Stimulated activated CD4-positive, alpha-beta T cell treated with anti-CD3 and anti-CD28 coated beads, Interleukin-2, amount 100 ng/mL, for 48 hours (primary cell): ENCODE data around the gene ARHGDIG.
"Not testable (repeated sequence)": the region's sequence is repeated elsewhere in the genome, so short reads cannot be mapped to it uniquely, and the experiment has no call there.

ENCODE experiments used
- DNase-seq, 2 donors: peaks; one replicate each; pipeline ENCODE4 v3.0.0-alpha.2; 2020

ARHGDIG gene

GRCh38 chr16:264440-264951 lies 15.9 kb upstream of the ARHGDIG start:
- no peak for DNase-seq

- no peak for DNase-seq
Measured at GRCh38 chr16:265002-265529, 15.3 kb upstream of the ARHGDIG start.

GRCh38 chr16:265711-266110 lies 14.7 kb upstream of the ARHGDIG start:
- DNase-seq: no peak

DNA sequence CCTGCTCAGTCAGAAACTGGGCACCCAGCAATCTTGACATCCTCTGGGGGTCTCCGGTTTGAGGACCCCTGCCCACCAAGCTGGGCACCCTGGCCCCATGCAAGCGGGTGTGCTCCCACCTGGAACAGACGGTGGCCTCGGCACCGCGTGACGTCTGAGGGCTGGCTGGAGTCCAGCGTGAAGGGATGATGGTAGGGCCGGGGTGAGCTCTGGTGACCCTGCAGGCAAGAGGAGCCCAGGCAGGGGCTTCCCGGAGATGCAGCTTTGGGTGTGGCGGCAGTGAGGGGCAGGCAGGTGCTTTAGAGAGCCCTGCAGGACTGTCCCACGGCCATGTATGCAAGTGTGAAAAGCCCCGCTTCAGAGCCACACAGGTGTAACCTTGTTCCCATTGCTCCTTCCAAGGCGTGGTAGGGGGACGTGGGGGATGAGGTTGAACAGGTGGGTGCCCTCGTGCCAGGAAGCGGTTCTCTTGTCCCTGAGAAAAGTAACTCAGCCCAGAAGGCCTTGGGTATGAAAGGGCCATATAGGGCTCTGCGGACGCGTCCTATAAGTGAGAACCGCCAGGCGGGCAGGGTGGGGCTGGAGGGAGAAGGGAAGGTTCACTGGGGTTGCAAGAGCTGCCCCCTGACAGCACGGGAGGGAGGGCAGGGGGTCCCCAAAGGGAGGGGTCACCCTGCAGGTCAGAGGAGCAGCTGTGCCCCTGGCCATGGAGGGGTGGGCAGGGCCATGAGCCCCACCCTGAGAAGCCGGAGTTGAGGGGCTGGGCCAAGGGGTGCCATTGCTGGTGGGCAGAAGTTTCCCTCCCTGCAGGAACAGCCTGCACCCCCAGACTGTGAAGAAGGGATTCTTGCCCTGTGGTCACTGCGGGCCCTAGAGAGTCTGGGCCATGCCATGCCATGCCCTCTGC lies 13.9 kb upstream of the ARHGDIG start:
- no peak for DNase-seq

GRCh38 chr16:267562-267961 lies 12.8 kb upstream of the ARHGDIG start:
- not testable (repeated sequence) for DNase-seq

GRCh38 chr16:268141-269053 lies 12.0 kb upstream of the ARHGDIG start:
- no peak for DNase-seq

DNA sequence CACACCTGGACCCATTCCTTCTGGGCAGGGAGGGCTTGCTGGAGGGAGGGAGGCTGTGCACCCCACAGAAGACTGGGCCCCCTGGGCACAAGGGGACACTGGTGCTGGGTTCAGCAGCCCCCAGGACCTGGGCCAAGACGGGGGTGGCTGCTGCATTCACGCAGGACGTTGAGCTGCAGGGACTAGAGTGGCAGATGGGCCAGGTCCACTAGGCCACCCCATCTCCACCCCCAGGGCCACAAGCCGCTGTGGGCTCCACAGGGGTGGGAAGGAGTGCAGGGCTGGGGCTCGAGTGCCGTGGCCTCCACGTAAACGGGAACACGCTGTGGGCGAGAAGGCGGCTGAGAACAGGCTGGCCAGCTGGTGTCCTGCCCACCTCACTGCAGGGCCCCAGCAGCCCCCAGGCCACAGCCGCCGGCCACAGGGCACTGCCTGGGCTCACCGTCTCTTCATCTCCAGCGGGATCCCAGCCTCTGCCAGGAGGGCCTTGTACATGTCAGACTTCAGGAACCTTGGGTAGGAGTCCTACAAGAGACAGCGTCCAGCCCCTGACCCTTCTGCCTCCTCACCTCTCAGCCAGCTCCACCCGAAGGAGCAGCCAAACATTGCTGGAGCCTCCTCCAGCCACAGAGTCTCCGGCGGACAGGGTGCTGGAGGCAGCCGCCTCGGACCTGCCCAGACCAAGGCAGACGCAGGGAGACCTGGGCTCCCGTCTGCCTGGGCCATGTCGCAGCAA lies 11.2 kb upstream of the ARHGDIG start:
- DNase-seq: no peak

DNA sequence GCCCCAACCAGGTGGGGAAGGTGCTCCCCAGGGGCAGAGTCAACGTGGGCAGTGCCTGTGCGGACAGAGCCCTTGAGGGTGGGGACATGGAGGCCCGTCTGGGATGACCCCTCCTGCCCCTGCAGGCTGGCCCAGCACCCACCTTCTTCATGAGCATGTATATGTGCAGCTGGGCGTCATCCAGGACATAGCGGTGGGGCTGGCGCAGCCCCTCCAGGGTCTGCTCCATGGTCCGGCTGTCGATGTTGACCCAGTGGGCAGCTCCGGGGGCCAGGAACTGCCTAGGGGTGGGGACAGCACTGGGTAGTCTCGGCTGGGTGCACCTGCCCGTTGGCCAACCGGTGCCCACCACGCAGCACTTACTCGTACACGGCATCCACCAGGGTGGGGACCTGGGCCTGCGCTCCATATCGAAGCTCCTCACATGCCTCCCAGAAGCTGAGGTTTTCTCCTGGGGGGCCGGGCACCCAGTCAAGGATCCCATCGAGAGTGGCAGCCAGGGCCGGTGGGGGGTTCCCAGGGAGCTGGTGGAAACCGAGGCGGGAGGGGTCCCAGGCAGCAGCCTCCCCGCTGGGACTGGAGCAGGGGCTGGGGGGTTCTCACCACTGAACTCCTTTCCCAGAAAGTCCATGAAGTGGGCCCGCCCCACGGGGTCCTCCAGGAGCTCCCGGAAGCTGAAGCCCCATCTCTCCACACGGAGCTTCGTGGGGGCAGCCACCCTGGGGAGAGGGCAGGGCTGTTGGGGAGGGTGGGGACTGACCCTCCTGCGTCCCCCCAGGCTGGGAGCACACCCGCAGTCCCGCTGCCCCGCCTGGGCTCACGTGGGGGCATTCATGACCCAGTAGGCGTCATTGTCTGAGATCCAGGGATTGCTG lies 9.8 kb upstream of the ARHGDIG start:
- no peak for DNase-seq

- DNase-seq: no peak
Measured at GRCh38 chr16:272633-273546, 7.5 kb upstream of the ARHGDIG start.

- DNase-seq: no peak
Measured at GRCh38 chr16:273547-274421, 6.6 kb upstream of the ARHGDIG start.

DNA sequence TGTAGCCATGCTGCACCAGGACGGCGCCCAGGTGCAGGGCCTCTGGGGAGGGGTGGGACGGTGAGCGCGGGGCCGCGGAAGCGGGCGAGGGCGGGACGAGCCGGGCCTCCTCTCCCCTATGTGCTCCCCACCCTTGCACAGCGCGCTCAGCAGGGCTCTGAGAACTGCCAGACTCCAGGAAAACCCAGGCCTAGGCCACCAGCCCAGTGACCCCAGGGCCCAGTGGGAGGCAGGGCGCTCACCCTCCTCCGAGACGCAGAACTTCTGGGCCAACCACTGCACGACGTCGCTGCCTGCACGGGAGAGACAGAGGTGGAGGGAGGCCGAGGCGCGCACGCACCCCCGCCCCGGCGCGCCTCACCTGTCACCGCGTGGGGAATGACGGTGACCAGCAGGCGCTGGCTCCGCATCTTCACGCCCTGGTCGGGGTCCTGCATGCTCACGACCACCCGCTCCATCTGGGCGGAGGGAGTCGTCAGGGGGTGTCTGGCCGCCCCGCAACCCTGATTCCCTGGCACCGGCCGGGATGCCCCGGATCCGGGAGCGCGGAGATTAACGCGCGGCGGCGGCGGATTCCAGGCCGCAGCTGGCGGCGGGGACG lies 5.2 kb upstream of the ARHGDIG start:
- no peak for DNase-seq

DNA sequence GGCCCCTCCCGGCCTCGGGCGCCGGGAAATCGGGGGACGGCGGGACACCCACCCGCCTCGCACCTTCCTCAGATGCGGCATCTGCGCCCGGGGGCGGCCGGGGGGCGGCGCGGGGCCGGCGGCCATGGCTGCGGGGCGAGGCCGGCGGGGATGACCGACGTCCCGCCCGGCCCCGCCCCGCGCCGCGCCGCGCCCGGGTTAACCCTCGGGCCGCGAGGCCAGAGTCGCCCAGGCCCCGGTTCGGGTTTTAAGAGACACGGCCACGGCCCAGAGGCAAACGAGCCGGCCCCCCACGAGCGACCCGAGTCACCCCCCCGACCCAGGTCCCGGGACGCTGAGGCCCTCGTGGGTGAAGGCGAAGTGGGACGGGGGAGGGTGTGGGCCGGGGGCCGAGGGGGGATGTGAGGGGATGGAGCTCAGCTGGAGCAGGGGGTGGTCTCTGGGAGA lies 4.6 kb upstream of the ARHGDIG start, which contains the start of gene RGS11:
Gene RGS11 (minus strand): TSS at position 159 of the 447 bp plus-strand sequence. CDS start 33 bp downstream, at position 126.
- no peak for DNase-seq

DNA sequence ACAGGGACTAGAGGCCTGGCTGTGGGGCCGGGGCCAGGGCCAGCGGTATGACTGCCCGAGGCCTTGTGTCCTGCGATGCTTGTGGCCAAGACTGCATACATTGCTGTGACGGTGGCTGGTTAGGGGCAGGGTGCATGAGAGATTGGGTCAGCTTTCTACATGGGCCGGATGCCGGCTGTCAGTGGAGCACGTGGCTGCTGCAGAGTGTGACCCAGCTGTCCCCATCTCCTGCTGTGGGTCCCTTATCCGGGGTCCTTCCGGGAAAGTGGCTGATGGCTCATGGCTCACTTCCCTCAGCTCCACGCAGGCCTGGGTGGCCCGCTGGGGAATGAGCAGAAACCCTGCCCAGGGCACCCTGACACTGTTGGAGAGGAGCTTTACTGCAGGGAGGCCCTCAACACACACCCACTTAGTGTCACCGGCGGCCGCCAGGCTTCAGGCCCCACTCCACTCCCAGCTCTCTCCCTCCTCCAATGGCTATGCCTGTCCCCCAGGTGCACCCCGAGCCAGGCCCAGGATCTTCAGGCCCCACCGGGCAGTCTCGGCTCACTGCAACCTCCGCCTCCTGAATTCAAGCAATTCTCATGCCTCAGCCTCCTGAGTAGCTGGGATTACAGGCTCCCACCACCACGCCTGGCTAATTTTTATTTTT lies 3.8 kb upstream of the ARHGDIG start:
- no peak for DNase-seq

- no peak for DNase-seq
Measured at GRCh38 chr16:278863-279366, 1.5 kb upstream of the ARHGDIG start.

DNA sequence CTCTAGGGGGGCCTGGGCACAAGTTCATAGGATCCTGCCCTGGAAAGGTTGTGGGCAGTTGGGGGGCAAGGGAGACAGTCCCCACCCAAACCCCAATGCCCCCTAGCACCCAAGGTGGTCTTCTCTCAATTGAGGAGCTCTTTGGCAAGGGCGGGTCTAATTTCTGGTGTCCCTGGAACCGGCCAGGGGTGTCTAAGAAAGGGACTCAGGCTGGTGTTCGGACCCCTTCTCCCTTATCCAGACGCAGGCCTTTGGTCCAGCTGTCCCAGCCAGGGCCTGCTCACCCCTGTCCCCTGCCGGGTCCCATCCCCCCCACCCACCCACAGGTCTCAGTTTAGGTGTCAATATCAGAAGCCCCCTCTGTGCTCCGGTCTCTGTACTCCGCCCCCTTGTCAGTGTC lies 860 bp upstream of the ARHGDIG start:
- DNase-seq: no peak

DNA sequence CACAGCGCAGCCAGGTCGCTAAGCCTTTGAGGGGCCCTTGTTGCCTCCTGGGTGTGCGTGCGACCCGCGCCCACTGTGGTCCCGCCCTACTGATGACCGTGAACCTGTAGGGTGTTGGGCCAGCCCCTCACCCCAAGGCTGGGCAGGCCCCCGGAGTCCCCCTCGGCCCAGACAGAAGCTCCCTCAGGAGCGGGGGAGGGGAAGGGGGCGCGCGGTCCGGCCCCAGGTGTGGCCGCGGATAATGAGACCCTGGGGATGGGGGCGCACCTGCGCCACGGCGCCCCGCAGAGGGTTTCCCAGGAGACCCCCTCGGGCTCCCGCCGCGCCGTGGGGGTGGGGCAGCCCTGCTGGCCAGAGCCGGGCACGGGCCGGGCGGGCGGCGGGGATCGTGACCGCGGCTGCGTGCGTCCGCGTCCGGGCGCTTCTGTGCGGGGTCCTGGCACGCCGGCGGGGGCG lies 358 bp upstream of the ARHGDIG start:
- no peak for DNase-seq

DNA sequence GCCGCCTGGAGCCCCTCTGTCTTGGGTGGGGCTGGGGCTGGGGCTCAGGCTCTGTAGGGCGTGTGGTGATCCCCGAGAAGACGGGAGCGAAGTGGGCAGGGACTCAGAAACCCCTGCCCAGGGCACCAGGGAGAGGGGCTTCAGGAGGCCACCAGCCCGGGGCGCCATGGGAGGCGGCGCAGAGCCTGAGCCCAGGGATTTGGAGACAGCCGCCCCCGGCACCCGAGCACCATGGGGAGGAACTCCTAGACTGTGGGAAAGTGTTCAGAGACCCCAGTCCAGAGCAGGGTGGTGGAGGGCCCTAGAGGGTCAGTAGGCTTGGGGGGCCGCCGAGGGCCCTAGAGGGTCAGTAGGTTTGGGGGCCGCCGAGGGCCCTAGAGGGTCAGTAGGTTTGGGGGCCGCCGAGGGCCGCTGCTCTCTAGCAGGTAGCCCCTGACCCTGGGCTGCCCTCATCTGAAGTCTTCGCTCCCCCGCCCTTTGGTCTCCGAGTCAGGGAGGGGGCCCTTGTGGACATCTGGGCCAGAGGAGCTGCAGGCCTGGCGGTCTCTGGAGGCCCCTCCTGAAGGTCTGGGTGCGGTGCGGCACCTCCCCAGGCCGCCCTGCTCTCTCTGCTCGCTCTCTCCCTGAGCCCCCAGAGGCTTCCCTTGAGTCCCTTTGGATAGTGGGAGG lies 734 bp downstream of the ARHGDIG start:
- DNase-seq: no peak
